GM19025 (cell line): ENCODE measurements around the gene TTI1.

Experiments used
- ATAC-seq: cut with Tn5 transposase; IDR thresholded peaks from one replicate; pipeline ENCODE4 v1.9.1; 2021; ENCODE audit warnings: mild to moderate bottlenecking, low read depth, moderate library complexity; ENCODE audit not compliant: unreplicated experiment

Gene TTI1

GRCh38 chr20:38055294-38055693 lies 22.0 kb upstream of the TTI1 start:
- ATAC-seq: no peak

GRCh38 chr20:38054647-38055046 lies 21.4 kb upstream of the TTI1 start:
- no peak for ATAC-seq

GRCh38 chr20:38052870-38053269 lies 19.6 kb upstream of the TTI1 start:
- ATAC-seq: no peak

GRCh38 chr20:38050686-38051085 lies 17.4 kb upstream of the TTI1 start:
- no peak for ATAC-seq

GRCh38 chr20:38049800-38050199 lies 16.5 kb upstream of the TTI1 start:
- ATAC-seq: no peak

GRCh38 chr20:38046572-38046971 lies 13.3 kb upstream of the TTI1 start:
- no peak for ATAC-seq

GRCh38 chr20:38044685-38045084 lies 11.4 kb upstream of the TTI1 start:
- no peak for ATAC-seq

- ATAC-seq: no peak
These were observed 10.4 kb upstream of the TTI1 start for GRCh38 chr20:38043512-38044300.

GRCh38 chr20:38040276-38040675 lies 7.0 kb upstream of the TTI1 start:
- ATAC-seq: no peak

GRCh38 chr20:38036366-38036765 lies 3.1 kb upstream of the TTI1 start:
- no peak for ATAC-seq

GRCh38 chr20:38034961-38035360 lies 1.7 kb upstream of the TTI1 start:
- ATAC-seq: no peak

- no peak for ATAC-seq
These were observed 923 bp upstream of the TTI1 start for GRCh38 chr20:38034108-38034649.

GRCh38 chr20:38032585-38033329 lies 499 bp downstream of the TTI1 start:
- peak; percentile 45 for ATAC-seq

GRCh38 chr20:38031957-38032356 lies 1.3 kb downstream of the TTI1 start:
- no peak for ATAC-seq

- ATAC-seq: no peak
These were observed 3.8 kb downstream of the TTI1 start for GRCh38 chr20:38029453-38029852.

GRCh38 chr20:38024496-38024895 lies 8.8 kb downstream of the TTI1 start:
- no peak for ATAC-seq

GRCh38 chr20:38023181-38024001 lies 9.9 kb downstream of the TTI1 start:
- no peak for ATAC-seq

- ATAC-seq: no peak
These were observed 12.0 kb downstream of the TTI1 start for GRCh38 chr20:38021087-38021772.

GRCh38 chr20:38018385-38018784 lies 14.9 kb downstream of the TTI1 start:
- ATAC-seq: no peak

- ATAC-seq: no peak
These were observed 15.3 kb downstream of the TTI1 start for GRCh38 chr20:38017959-38018358.
